Activated naive CD4-positive, alpha-beta T cell treated with anti-CD3 and anti-CD28 coated beads, Interleukin-2, amount 50 U/mL, for 24 hours (primary cell): ENCODE results near the gene BBS7.

Source experiments
- H3K27ac Mint-ChIP-seq: one replicate; pipeline ENCODE4 v1.8.0; 2021; ENCODE audit warnings: mild to moderate bottlenecking, mixed read lengths
- H3K27me3 Mint-ChIP-seq: one replicate; pipeline ENCODE4 v1.8.0; 2021; ENCODE audit warnings: mixed read lengths
- H3K36me3 Mint-ChIP-seq: one replicate; pipeline ENCODE4 v1.8.0; 2021; ENCODE audit warnings: mixed read lengths
- H3K4me1 Mint-ChIP-seq: one replicate; pipeline ENCODE4 v1.8.0; 2021; ENCODE audit warnings: mixed read lengths
- H3K4me3 Mint-ChIP-seq: one replicate; pipeline ENCODE4 v1.8.0; 2021; ENCODE audit warnings: mild to moderate bottlenecking, mixed read lengths
- H3K9me3 Mint-ChIP-seq: one replicate; pipeline ENCODE4 v1.8.0; 2021; ENCODE audit warnings: mixed read lengths

The BBS7 gene

GRCh38 chr4:121817006-121817405 lies 53.3 kb downstream of the BBS7 start:
- peaks cover 3% of the 10 kb centered on the region for H3K36me3 Mint-ChIP-seq
- H3K4me3 Mint-ChIP-seq: no peak overlapping the region
- no peaks in the 10 kb centered on the region for H3K27me3 Mint-ChIP-seq
- H3K27ac Mint-ChIP-seq: no peak overlapping the region
- no peaks in the 10 kb centered on the region for H3K4me1 Mint-ChIP-seq
- H3K9me3 Mint-ChIP-seq: no peaks in the 10 kb centered on the region

GRCh38 chr4:121814756-121815155 lies 55.5 kb downstream of the BBS7 start:
- Mint-ChIP-seq H3K9me3 (no peaks in the 10 kb centered on the region), H3K27ac (no peak overlapping the region), H3K4me1 (no peaks in the 10 kb centered on the region), H3K36me3 (peaks cover 7% of the 10 kb centered on the region), H3K4me3 (no peak overlapping the region), H3K27me3 (no peaks in the 10 kb centered on the region)

- no peak overlapping the region for H3K27ac Mint-ChIP-seq
- no peaks in the 10 kb centered on the region for H3K27me3 Mint-ChIP-seq
- peaks cover 8% of the 10 kb centered on the region for H3K36me3 Mint-ChIP-seq
- no peak overlapping the region for H3K4me3 Mint-ChIP-seq
- H3K9me3 Mint-ChIP-seq: no peaks in the 10 kb centered on the region
- peaks cover 6% of the 10 kb centered on the region for H3K4me1 Mint-ChIP-seq
Measured at GRCh38 chr4:121811122-121811521, 59.2 kb downstream of the BBS7 start.

GRCh38 chr4:121806411-121806810 lies 63.9 kb downstream of the BBS7 start:
- no peaks in the 10 kb centered on the region for H3K9me3 Mint-ChIP-seq
- peaks cover 31% of the 10 kb centered on the region for H3K4me1 Mint-ChIP-seq
- no peaks in the 10 kb centered on the region for H3K27me3 Mint-ChIP-seq
- H3K4me3 Mint-ChIP-seq: no peak overlapping the region
- H3K27ac Mint-ChIP-seq: no peak overlapping the region
- H3K36me3 Mint-ChIP-seq: peaks cover 9% of the 10 kb centered on the region

DNA sequence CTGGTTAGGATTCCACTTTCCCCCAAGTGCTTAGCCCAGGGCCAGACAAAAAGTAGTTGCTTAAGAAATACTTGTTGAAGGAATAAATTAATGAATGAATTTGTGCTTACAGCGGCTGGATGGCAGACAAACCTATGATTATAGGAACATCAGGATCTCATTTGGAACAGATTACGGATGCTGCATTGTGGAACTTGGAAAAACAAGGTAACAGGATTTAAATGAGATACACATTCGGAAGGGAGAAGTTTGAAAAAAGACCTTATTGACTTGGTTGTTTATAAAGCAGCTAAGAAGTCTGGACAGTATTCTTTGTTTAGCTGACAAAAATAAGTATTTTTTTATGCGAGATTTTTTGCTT lies 68.6 kb downstream of the BBS7 start:
- peak overlapping the region; percentile 100 for H3K27ac Mint-ChIP-seq
- peaks cover 54% of the 10 kb centered on the region for H3K4me1 Mint-ChIP-seq
- H3K9me3 Mint-ChIP-seq: no peaks in the 10 kb centered on the region
- H3K27me3 Mint-ChIP-seq: no peaks in the 10 kb centered on the region
- H3K36me3 Mint-ChIP-seq: peaks cover 6% of the 10 kb centered on the region
- H3K4me3 Mint-ChIP-seq: peak overlapping the region; percentile 95

- H3K9me3 Mint-ChIP-seq: no peaks in the 10 kb centered on the region
- peaks cover 48% of the 10 kb centered on the region for H3K4me1 Mint-ChIP-seq
- H3K4me3 Mint-ChIP-seq: peak within 1 kb of the TSS; percentile 95
- peak within 1 kb of the TSS; percentile 100 for H3K27ac Mint-ChIP-seq
- H3K36me3 Mint-ChIP-seq: peaks cover 6% of the 10 kb centered on the region
- H3K27me3 Mint-ChIP-seq: no peaks in the 10 kb centered on the region
Measured at GRCh38 chr4:121800961-121801714, 69.1 kb downstream of the BBS7 start, which contains the start of gene EXOSC9. TSS of gene EXOSC9 (plus strand) at chr4:121801323. CDS start at chr4:121801425, 102 bp downstream.

DNA sequence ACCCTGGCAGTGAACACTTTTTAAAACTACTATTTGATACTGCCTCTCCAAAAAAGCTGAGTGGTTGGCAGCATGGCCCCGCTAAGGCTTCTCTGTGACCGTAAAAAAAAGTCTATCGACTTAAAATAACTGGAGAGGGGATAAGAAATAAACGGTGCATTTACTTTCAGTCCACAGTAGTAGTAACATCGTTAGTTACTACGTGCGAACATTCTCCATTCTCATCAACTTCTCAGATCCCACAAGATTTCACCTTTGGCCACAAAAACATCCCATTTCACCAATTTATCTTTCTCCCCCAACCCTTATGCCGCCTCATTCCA lies 69.7 kb downstream of the BBS7 start:
- Mint-ChIP-seq H3K9me3 (no peaks in the 10 kb centered on the region), H3K27me3 (no peaks in the 10 kb centered on the region)

DNA sequence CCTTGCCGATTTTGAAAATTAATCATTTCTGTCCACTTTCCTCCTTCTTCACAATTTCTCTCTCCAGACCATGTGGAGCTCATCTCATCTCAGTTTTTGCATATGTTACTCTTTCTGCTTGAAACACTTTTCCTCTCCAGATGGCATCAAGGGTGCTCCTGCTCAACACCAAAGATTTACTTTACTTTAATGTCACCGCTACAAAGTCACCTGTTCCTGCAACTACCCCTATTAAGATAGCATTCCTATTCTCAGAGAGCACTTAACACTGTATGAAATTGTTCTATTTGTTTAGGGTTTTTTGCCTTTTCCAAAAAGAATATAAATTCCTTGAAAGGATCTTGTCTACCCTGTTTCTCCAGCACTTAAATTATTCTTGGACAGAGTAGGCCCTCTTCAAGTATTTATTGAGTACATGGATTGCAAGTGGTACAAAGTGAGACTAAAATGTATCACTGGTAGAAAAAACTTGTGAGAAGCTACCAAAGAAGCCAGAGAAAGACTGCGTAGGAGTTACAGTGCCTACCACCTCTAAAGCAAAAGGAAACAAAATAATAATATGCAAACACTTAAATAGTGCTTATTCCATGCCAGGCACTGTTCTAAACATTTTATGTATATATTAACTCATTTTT lies 70.3 kb downstream of the BBS7 start:
- H3K36me3 Mint-ChIP-seq: peaks cover 4% of the 10 kb centered on the region
- H3K9me3 Mint-ChIP-seq: no peaks in the 10 kb centered on the region
- peak overlapping the region; percentile 95 for H3K4me3 Mint-ChIP-seq
- H3K27ac Mint-ChIP-seq: peak overlapping the region; percentile 100
- peaks cover 1% of the 10 kb centered on the region for H3K27me3 Mint-ChIP-seq
- peaks cover 48% of the 10 kb centered on the region for H3K4me1 Mint-ChIP-seq

More for the DNA sequence above, 69.7 kb downstream of the BBS7 start:
- H3K4me3 Mint-ChIP-seq: peak overlapping the region; percentile 95
- H3K27ac Mint-ChIP-seq: peak overlapping the region; percentile 100
- H3K36me3 Mint-ChIP-seq: peaks cover 6% of the 10 kb centered on the region
- peaks cover 49% of the 10 kb centered on the region for H3K4me1 Mint-ChIP-seq

GRCh38 chr4:121799208-121799823 lies 71.0 kb downstream of the BBS7 start:
- peaks cover 1% of the 10 kb centered on the region for H3K27me3 Mint-ChIP-seq
- H3K4me1 Mint-ChIP-seq: peaks cover 43% of the 10 kb centered on the region

DNA sequence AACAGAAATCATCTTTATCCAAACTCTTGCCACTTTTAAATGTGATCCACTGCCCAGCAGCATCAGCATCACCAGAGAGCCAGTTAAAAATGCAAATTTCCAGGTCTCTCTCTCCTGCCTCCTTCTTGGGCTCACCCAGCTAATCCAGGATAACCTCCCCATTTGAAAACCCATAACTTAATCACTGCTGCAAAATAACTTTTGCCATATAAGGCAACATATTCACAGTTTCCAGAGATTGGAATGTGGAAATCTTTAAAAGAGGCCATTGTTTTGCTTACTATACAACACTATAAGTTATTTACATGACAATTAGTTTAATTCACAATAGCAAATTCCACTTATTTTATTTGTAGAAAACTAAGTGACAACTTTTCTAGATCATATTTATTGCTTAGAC lies 74.0 kb downstream of the BBS7 start:
- Mint-ChIP-seq H3K36me3 (no peaks in the 10 kb centered on the region), H3K4me1 (peaks cover 28% of the 10 kb centered on the region), H3K27me3 (peaks cover 1% of the 10 kb centered on the region), H3K27ac (peak overlapping the region; percentile 24), H3K9me3 (no peaks in the 10 kb centered on the region), H3K4me3 (no peak overlapping the region)

More at GRCh38 chr4:121799208-121799823, 71.0 kb downstream of the BBS7 start:
- peak overlapping the region; percentile 100 for H3K27ac Mint-ChIP-seq
- H3K36me3 Mint-ChIP-seq: peaks cover 4% of the 10 kb centered on the region
- H3K4me3 Mint-ChIP-seq: peak overlapping the region; percentile 95
- H3K9me3 Mint-ChIP-seq: no peaks in the 10 kb centered on the region

GRCh38 chr4:121794505-121795188 lies 75.6 kb downstream of the BBS7 start:
- H3K9me3 Mint-ChIP-seq: no peaks in the 10 kb centered on the region
- no peaks in the 10 kb centered on the region for H3K36me3 Mint-ChIP-seq
- H3K27me3 Mint-ChIP-seq: peaks cover 1% of the 10 kb centered on the region
- no peak overlapping the region for H3K27ac Mint-ChIP-seq
- no peak overlapping the region for H3K4me3 Mint-ChIP-seq
- H3K4me1 Mint-ChIP-seq: peaks cover 13% of the 10 kb centered on the region

GRCh38 chr4:121792966-121793365 lies 77.3 kb downstream of the BBS7 start:
- Mint-ChIP-seq H3K27ac (no peak overlapping the region), H3K36me3 (no peaks in the 10 kb centered on the region), H3K27me3 (peaks cover 10% of the 10 kb centered on the region), H3K9me3 (no peaks in the 10 kb centered on the region), H3K4me3 (no peak overlapping the region), H3K4me1 (peaks cover 4% of the 10 kb centered on the region)

- H3K4me3 Mint-ChIP-seq: no peak overlapping the region
- H3K4me1 Mint-ChIP-seq: peaks cover 4% of the 10 kb centered on the region
- no peaks in the 10 kb centered on the region for H3K9me3 Mint-ChIP-seq
Measured at GRCh38 chr4:121791481-121791880, 78.8 kb downstream of the BBS7 start.

GRCh38 chr4:121790976-121791375 lies 79.3 kb downstream of the BBS7 start:
- peaks cover 15% of the 10 kb centered on the region for H3K27me3 Mint-ChIP-seq
- no peak overlapping the region for H3K27ac Mint-ChIP-seq
- H3K36me3 Mint-ChIP-seq: no peaks in the 10 kb centered on the region
- peaks cover 4% of the 10 kb centered on the region for H3K4me1 Mint-ChIP-seq
- no peaks in the 10 kb centered on the region for H3K9me3 Mint-ChIP-seq
- H3K4me3 Mint-ChIP-seq: no peak overlapping the region

More at GRCh38 chr4:121791481-121791880, 78.8 kb downstream of the BBS7 start:
- H3K36me3 Mint-ChIP-seq: no peaks in the 10 kb centered on the region
- H3K27ac Mint-ChIP-seq: no peak overlapping the region
- H3K27me3 Mint-ChIP-seq: peaks cover 13% of the 10 kb centered on the region

- H3K27me3 Mint-ChIP-seq: peaks cover 18% of the 10 kb centered on the region
- H3K27ac Mint-ChIP-seq: no peak overlapping the region
- H3K4me3 Mint-ChIP-seq: no peak overlapping the region
- no peaks in the 10 kb centered on the region for H3K36me3 Mint-ChIP-seq
- H3K9me3 Mint-ChIP-seq: no peaks in the 10 kb centered on the region
- no peaks in the 10 kb centered on the region for H3K4me1 Mint-ChIP-seq
Measured at GRCh38 chr4:121789960-121790829, 80.1 kb downstream of the BBS7 start.
